OCI-LY3 (cell line): ENCODE results near the gene TYW5.

ENCODE experiments used
- EZH2phosphoT487 ChIP-seq: fragments of 200-600 bp; shearing (Covaris generic); IDR thresholded peaks from 2 replicates; pipeline ENCODE4 v1.6.1; 2018; ENCODE audit warnings: antibody characterized with exemption, mixed run types, low read depth
- TF ChIP-seq, protein P1 (sequence below): fragments of 200-600, 300-600 bp; sonication (generic); IDR thresholded peaks from 2 replicates; pipeline ENCODE4 v1.5.1; 2014; ENCODE audit warnings: antibody characterized with exemption, low read length, low read depth

- TF ChIP-seq, protein P1, sequence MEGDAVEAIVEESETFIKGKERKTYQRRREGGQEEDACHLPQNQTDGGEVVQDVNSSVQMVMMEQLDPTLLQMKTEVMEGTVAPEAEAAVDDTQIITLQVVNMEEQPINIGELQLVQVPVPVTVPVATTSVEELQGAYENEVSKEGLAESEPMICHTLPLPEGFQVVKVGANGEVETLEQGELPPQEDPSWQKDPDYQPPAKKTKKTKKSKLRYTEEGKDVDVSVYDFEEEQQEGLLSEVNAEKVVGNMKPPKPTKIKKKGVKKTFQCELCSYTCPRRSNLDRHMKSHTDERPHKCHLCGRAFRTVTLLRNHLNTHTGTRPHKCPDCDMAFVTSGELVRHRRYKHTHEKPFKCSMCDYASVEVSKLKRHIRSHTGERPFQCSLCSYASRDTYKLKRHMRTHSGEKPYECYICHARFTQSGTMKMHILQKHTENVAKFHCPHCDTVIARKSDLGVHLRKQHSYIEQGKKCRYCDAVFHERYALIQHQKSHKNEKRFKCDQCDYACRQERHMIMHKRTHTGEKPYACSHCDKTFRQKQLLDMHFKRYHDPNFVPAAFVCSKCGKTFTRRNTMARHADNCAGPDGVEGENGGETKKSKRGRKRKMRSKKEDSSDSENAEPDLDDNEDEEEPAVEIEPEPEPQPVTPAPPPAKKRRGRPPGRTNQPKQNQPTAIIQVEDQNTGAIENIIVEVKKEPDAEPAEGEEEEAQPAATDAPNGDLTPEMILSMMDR = peak; percentile 92
- TF ChIP-seq EZH2phosphoT487 = no peak
Observed at GRCh38 chr2:199979832-199980628, 24.7 kb upstream of the TYW5 start.
